ENCODE measurements around the gene FAM118B. TPM values are rescaled to one million over a fixed set of nuclear protein-coding genes. Genes with fewer than 3 reads are reported as not detected.

The FAM118B gene
- total RNA-seq, 1 donor from 2014 or later = 37.5 TPM

GRCh38 chr11:126284829-126285228 lies 73.2 kb downstream of the FAM118B start:
- no peak overlapping the region for H3K27ac ChIP-seq
- H3K4me1 ChIP-seq = peaks cover 23% of the 10 kb centered on the region
- intact Hi-C loops (cut with DNase I) = no loop called here
- ATAC-seq = no peak
- no peaks in the 10 kb centered on the region for H3K9me3 ChIP-seq
- DNase-seq = no peak
- H3K27me3 ChIP-seq = no peaks in the 10 kb centered on the region
- no peak overlapping the region for H3K4me3 ChIP-seq
- H3K36me3 ChIP-seq = peaks cover 13% of the 10 kb centered on the region
- no peak for TF ChIP-seq CTCF (IDR thresholded peaks at IDR 0.05)

GRCh38 chr11:126288237-126288636 lies 76.7 kb downstream of the FAM118B start:
- no peak for TF ChIP-seq CTCF (IDR thresholded peaks at IDR 0.05)
- H3K36me3 ChIP-seq = peaks cover 44% of the 10 kb centered on the region

DNA sequence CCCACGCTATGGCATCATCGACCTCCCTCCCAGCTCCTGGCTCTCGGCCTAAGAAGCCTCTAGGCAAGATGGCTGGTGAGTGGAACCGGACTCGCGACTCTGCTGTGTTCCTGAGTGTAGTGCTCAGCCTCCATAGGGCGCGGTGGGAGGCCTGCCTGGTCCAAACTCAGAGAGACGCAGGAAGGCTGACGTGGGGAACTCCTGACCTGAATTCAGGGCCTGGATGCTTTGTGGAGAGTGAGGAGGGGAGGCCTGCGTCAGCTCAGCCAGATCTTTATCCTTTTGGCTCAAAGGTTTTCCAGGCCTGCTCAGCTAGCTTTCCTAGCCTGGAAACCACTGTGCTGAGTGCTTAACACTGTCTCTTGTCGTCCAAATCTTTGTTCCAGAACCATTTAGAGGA lies 79.3 kb downstream of the FAM118B start:
- intact Hi-C loops (cut with DNase I) = no loop called here
- DNase-seq = no peak
- Histone ChIP-seq H3K4me3 (no peak overlapping the region), H3K27ac (no peak overlapping the region), H3K4me1 (no peaks in the 10 kb centered on the region), H3K27me3 (no peaks in the 10 kb centered on the region), H3K36me3 (peaks cover 57% of the 10 kb centered on the region), H3K9me3 (no peaks in the 10 kb centered on the region)
- no peak for ATAC-seq
- TF ChIP-seq CTCF (IDR thresholded peaks at IDR 0.05) = no peak

More at GRCh38 chr11:126288237-126288636, 76.7 kb downstream of the FAM118B start:
- Histone ChIP-seq H3K9me3 (no peaks in the 10 kb centered on the region), H3K27me3 (no peaks in the 10 kb centered on the region), H3K4me1 (peaks cover 10% of the 10 kb centered on the region), H3K27ac (no peak overlapping the region), H3K4me3 (no peak overlapping the region)
- intact Hi-C loops (cut with DNase I) = no loop called here
- ATAC-seq (no peak), DNase-seq (no peak)

DNA sequence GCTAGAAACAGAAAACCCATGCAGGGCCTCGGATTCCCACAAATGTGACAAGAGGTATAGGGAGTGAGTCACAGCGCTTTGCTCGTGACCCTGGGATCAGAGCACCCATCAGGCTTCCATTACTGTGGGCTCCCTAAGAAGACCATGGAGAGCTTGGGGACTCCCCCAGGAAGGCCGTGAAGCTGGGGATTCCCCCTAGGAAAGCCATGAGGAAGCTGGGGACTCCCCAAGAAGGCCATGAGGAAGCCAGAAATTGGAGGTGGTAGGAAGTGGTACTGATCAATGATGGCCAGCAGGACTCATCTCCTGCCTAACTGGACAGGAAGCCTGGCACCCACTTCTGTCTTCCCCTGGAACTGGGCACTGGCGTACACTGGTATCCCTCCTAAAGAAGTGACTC lies 82.1 kb downstream of the FAM118B start:
- no peaks in the 10 kb centered on the region for H3K9me3 ChIP-seq
- peaks cover 53% of the 10 kb centered on the region for H3K36me3 ChIP-seq
- DNase-seq (no peak), ATAC-seq (no peak)
- intact Hi-C loops (cut with DNase I) = no loop called here
- no peak for TF ChIP-seq CTCF (IDR thresholded peaks at IDR 0.05)
- no peaks in the 10 kb centered on the region for H3K4me1 ChIP-seq
- H3K27me3 ChIP-seq = no peaks in the 10 kb centered on the region
- H3K27ac ChIP-seq = no peak overlapping the region
- no peak overlapping the region for H3K4me3 ChIP-seq

DNA sequence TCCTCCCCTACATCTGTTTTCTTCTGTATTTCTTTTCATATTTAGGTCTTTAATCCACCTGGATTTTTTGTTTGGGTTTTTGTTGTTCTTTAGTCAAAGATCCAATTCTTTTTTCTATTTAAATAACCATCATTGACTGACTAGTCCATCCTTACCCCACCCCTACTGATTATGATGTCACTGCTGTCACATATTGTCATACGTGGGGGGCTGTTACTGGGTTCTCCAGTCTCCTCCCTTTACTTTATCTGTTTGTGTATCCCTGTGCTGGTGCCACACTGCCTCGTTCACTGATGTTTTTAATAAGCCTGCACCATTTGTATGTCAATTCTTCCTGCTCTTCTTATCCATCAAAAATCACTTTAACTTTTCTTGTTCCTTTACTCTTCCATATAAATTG lies 85.4 kb downstream of the FAM118B start:
- DNase-seq (no peak), ATAC-seq (no peak)
- Histone ChIP-seq H3K9me3 (no peaks in the 10 kb centered on the region), H3K4me3 (no peak overlapping the region), H3K27ac (no peak overlapping the region), H3K36me3 (peaks cover 33% of the 10 kb centered on the region), H3K27me3 (no peaks in the 10 kb centered on the region), H3K4me1 (no peaks in the 10 kb centered on the region)
- no peak for TF ChIP-seq CTCF (IDR thresholded peaks at IDR 0.05)
- intact Hi-C loops (cut with DNase I) = no loop called here
